AG04450 (cell line): ENCODE results near the gene CRYBA1. TPM values are rescaled to one million over a fixed set of nuclear protein-coding genes. Genes with fewer than 3 reads are reported as not detected.
"Not testable (repeated sequence)": the region's sequence is repeated elsewhere in the genome, so short reads cannot be mapped to it uniquely, and the experiment has no call there.

Source experiments
- CTCF ChIA-PET: fragments of 300-600, 350-600 bp; formaldehyde crosslinking; extraction: SDS; loops from one replicate; lab custom pipeline; 2022; ENCODE audit warnings: antibody characterized with exemption, inconsistent platforms; lab: Charles Lee
- POLR2A ChIA-PET: fragments of 350-600 bp; formaldehyde crosslinking; extraction: SDS; loops from one replicate; lab custom pipeline; 2021; ENCODE audit warnings: antibody characterized with exemption, inconsistent platforms; lab: Yijun Ruan, JAX
- DNase-seq: peaks from one replicate; pipeline ENCODE4 v3.0.0-alpha.2; 2011; ENCODE audit warnings: low read depth, low spot score
- H3K27ac ChIP-seq: one replicate; pipeline ENCODE4 v1.5.1; 2012; ENCODE audit warnings: low read depth, low read length, control low read depth
- H3K27me3 ChIP-seq: one replicate; pipeline ENCODE4 v1.6.0; 2012; ENCODE audit warnings: low read length; ENCODE audit not compliant: control insufficient read depth, insufficient read depth
- H3K4me3 ChIP-seq: 2 replicates; pipeline ENCODE4 v1.5.1; 2011; ENCODE audit warnings: mild to moderate bottlenecking, low read depth, low read length, control low read depth
- H3K9me3 ChIP-seq: 2 replicates; pipeline ENCODE4 v1.5.1; 2012; ENCODE audit warnings: low read length; ENCODE audit not compliant: control insufficient read depth, insufficient read depth
- polyA plus RNA-seq: library from polyadenylated mRNA; depleted of rRNA; stranded (reverse); fragments of >200 nt; gene quantifications from 2 replicates; pipeline ENCODE4 v1.2.3, GENCODE V29; 2011
- TF ChIP-seq, protein P1 (sequence below): IDR thresholded peaks from 2 replicates; pipeline ENCODE4 v1.5.1; 2011; ENCODE audit warnings: low read depth, low read length, control low read depth, inconsistent platforms

Gene CRYBA1
- polyA plus RNA-seq, 1 experiment = not detected

DNA sequence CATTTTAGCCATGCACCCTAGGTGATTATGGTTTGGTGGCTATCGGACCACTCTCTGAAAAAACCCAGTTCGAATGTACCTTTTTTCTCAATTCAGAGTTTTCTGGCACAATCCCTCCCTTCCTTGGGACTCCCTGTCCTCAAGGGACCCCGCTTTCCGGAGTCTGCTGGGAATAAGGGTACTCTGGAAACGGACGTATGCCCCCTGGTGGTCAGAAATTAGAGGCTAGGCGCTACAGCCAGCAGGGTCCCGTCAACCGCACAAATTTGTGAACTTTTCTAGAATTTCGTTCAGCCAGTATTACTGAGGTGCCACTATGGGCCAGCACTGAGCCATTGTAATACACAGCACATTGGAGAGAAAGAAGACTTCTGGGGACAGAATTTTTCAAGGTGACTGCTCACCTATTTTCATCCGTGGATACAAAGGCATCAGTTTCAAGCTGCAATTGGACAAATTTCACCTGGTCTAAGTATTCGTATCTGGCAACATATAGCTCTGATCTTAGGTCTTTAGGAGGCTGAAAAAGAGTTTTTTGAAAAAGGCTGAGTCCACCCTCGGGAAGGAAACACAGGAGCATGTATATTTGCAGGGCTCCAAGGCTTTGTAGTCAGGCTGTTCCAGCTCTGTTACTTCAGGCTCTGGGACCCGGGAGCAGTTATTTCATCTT, 27.1 kb upstream of the CRYBA1 start:
- peak; percentile 45 for DNase-seq
- CTCF ChIA-PET = interaction anchor here (0.5 to 7.2 kb wide), 47 partner anchors 8 to 659 kb away, joined by 3 to 158 read pairs (median 5); partner anchors contain the start of genes MYO18A and NUFIP2
- TF ChIP-seq, protein P1, sequence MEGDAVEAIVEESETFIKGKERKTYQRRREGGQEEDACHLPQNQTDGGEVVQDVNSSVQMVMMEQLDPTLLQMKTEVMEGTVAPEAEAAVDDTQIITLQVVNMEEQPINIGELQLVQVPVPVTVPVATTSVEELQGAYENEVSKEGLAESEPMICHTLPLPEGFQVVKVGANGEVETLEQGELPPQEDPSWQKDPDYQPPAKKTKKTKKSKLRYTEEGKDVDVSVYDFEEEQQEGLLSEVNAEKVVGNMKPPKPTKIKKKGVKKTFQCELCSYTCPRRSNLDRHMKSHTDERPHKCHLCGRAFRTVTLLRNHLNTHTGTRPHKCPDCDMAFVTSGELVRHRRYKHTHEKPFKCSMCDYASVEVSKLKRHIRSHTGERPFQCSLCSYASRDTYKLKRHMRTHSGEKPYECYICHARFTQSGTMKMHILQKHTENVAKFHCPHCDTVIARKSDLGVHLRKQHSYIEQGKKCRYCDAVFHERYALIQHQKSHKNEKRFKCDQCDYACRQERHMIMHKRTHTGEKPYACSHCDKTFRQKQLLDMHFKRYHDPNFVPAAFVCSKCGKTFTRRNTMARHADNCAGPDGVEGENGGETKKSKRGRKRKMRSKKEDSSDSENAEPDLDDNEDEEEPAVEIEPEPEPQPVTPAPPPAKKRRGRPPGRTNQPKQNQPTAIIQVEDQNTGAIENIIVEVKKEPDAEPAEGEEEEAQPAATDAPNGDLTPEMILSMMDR = peak; percentile 94
- POLR2A ChIA-PET = interaction anchor here (1.2 to 1.7 kb wide), 3 partner anchors 21 to 75 kb away, joined by 3 to 4 read pairs (median 4); partner anchors contain the start of gene NUFIP2
- H3K27me3 ChIP-seq = no peaks in the 10 kb centered on the region
- no peak overlapping the region for H3K4me3 ChIP-seq
- no peak overlapping the region for H3K27ac ChIP-seq
- H3K9me3 ChIP-seq = no peaks in the 10 kb centered on the region

DNA sequence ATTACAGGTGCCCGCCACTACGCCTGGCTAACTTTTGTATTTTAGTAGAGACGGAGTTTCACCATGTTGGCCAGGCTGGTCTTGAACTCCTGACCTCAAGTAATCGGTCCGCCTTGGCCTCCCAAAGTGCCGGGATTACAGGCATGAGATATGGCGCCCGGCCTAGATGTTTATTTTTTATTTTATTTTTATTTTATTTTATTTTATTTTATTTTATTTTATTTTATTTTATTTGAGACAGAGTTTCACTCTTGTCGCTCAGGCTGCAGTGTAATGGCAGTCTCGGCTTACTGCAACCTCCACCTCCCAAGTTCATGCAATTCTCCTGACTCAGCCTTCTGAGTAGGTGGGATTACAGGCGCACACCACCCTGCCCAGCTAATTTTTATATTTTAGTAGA, 25.3 kb upstream of the CRYBA1 start:
- POLR2A ChIA-PET, H3K4me3 ChIP-seq, H3K27me3 ChIP-seq, H3K9me3 ChIP-seq, DNase-seq, H3K27ac ChIP-seq: not testable (repeated sequence)
- CTCF ChIA-PET = interaction anchor here (0.6 to 2.9 kb wide), 5 partner anchors 16 to 69 kb away, joined by 3 to 33 read pairs (median 4); no protein-coding TSS in a partner anchor

DNA sequence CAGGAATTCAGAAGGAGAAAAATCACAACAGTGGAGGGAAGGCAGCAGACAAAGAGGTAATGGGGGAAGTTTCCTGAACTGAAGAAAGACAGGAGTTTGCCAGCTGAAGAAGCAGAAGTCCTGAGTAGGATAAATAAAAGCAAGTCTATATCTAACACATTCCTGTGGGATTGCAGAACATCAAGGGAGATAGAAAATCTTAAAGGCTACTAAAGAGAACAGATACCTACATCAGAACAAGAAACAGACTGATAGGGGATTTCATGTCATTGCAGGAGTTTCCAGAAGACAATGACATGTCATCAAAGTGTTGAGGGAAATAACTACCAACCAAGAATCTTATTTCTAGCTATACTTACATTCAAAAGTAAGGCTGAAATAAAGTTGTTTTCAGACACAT, 21.3 kb upstream of the CRYBA1 start:
- POLR2A ChIA-PET = interaction anchor here (0.6 kb wide), 1 partner anchor 9 kb away, joined by 5 read pairs; no protein-coding TSS in a partner anchor
- TF ChIP-seq, protein P1 = no peak
- CTCF ChIA-PET = interaction anchor here (0.8 to 1.4 kb wide), 5 partner anchors 45 to 101 kb away, joined by 3 to 5 read pairs (median 4); partner anchors contain the start of gene MYO18A
- no peak overlapping the region for H3K27ac ChIP-seq
- no peaks in the 10 kb centered on the region for H3K27me3 ChIP-seq
- H3K4me3 ChIP-seq = no peak overlapping the region
- no peaks in the 10 kb centered on the region for H3K9me3 ChIP-seq
- DNase-seq = no peak

DNA sequence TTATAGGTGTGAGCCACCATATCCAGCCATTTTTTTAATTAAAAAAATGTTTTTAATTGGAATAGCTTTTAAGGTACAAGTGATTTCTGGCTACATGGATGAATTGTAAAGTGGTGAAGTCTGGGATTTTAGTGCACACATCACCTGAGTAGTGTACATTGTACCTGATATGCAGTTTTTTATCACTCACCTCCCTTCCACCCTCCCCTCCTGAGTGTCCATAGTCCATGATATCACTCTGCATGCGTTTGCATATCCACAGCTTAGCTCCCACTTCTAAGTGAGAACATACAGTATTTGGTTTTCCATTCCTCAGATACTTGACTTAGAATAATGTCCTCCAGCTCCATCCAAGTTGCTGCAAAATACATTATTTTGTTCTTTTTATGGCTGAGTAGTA, 13.4 kb upstream of the CRYBA1 start:
- POLR2A ChIA-PET = interaction anchor here (0.7 kb wide), 1 partner anchor 88 kb away, joined by 4 read pairs; no protein-coding TSS in a partner anchor
- Histone ChIP-seq H3K4me3 (no peak overlapping the region), H3K27ac (no peak overlapping the region), H3K27me3 (no peaks in the 10 kb centered on the region), H3K9me3 (no peaks in the 10 kb centered on the region)
- CTCF ChIA-PET = interaction anchor here (2.2 kb wide), 1 partner anchor 14 kb away, joined by 18 read pairs; no protein-coding TSS in a partner anchor
- DNase-seq = no peak
- TF ChIP-seq, protein P1 = no peak

DNA sequence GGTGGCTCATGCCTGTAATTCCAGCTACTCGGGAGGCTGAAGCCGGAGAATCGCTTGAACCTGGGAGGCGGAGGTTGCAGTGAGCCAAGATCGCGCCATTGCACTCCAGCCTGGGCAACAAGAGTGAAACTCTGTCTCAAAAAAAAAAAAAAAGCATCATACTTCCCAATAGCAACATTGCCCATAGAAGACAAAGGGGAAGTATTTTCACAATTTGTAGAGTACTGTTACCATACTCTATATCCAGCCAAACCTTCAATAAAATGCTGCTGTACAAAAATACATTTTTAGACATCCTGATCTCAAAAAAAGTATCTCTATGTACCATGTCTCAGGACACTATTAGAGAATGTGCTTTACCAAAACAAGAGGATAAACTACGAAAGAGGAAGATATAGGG, 11.7 kb upstream of the CRYBA1 start:
- H3K27ac ChIP-seq, H3K27me3 ChIP-seq, H3K9me3 ChIP-seq, DNase-seq, H3K4me3 ChIP-seq: not testable (repeated sequence)
- CTCF ChIA-PET = interaction anchor here (0.7 to 4.4 kb wide), 2 partner anchors 15 to 20 kb away, joined by 3 to 33 read pairs; no protein-coding TSS in a partner anchor
- POLR2A ChIA-PET = interaction anchor here (0.6 to 0.7 kb wide), 2 partner anchors 10 to 30 kb away, joined by 5 read pairs; no protein-coding TSS in a partner anchor
